NCI-H226 (cell line): Measurements from ENCODE around the gene FUT4.
A peak's percentile ranks its signal among the peaks of the same experiment; 100 is the strongest.
"Not testable (repeated sequence)": the region's sequence is repeated elsewhere in the genome, so short reads cannot be mapped to it uniquely, and the experiment has no call there.

Source experiments
- DNase-seq: peaks from one replicate; pipeline ENCODE4 v3.0.0-alpha.2; 2015

FUT4 gene

DNA sequence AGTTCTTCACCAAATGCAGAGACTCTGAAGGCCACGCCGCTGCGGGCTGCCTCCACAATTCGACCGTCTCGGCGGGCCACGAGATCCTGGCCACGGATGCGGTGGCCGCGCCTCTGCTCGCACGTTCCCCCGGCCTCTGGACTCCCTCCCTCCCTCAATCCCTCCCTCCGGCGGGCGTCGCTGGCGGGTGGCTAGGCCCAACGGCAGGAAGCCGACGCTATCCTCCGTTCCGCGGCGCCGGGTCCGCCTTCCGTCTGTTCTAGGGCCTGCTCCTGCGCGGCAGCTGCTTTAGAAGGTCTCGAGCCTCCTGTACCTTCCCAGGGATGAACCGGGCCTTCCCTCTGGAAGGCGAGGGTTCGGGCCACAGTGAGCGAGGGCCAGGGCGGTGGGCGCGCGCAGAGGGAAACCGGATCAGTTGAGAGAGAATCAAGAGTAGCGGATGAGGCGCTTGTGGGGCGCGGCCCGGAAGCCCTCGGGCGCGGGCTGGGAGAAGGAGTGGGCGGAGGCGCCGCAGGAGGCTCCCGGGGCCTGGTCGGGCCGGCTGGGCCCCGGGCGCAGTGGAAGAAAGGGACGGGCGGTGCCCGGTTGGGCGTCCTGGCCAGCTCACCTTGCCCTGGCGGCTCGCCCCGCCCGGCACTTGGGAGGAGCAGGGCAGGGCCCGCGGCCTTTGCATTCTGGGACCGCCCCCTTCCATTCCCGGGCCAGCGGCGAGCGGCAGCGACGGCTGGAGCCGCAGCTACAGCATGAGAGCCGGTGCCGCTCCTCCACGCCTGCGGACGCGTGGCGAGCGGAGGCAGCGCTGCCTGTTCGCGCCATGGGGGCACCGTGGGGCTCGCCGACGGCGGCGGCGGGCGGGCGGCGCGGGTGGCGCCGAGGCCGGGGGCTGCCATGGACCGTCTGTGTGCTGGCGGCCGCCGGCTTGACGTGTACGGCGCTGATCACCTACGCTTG is at the start of gene FUT4:
TSS of gene FUT4 (plus strand) at position 227 of the 951 bp plus-strand sequence. CDS start at position 440, 213 bp downstream.
- DNase-seq = peak; percentile 85

- no peak for DNase-seq
These were observed 49.5 kb upstream of the FUT4 start for GRCh38 chr11:94494126-94494680.

GRCh38 chr11:94500181-94500580 is 43.5 kb upstream of the FUT4 start:
- no peak for DNase-seq

DNA sequence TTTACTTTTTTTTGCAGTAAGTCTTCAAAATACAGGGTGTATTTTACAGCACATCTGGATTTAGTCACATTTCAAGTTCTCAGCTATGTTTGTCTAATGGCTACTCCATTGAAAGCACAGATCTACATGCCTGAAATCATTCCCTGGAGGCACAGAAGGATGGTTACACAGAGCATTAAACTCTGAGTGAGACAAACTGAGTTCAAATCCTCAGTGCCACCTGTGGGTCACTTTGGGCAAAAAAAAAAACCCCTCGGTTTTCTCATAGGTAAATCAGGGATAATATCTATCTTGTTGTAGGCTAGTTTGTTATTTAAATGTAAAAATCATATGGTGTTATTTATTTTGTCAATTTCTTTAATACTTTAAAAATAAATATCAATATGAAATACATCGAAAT is 42.2 kb upstream of the FUT4 start:
- DNase-seq = no peak

- peak; percentile 28 for DNase-seq
These were observed 38.9 kb upstream of the FUT4 start for GRCh38 chr11:94504689-94505293.

- DNase-seq = not testable (repeated sequence)
These were observed 37.2 kb upstream of the FUT4 start for GRCh38 chr11:94506513-94506912.

- DNase-seq = no peak
These were observed 36.2 kb upstream of the FUT4 start for GRCh38 chr11:94507485-94507884.

GRCh38 chr11:94511932-94512781 is 31.6 kb upstream of the FUT4 start, which contains the start of gene C11orf97:
Gene C11orf97 (plus strand): TSS chr11:94512461. CDS start chr11:94512529, 68 bp downstream.
- DNase-seq = no peak

- DNase-seq = no peak
These were observed 30.6 kb upstream of the FUT4 start for GRCh38 chr11:94513091-94513490.

GRCh38 chr11:94515398-94515797 is 28.3 kb upstream of the FUT4 start:
- no peak for DNase-seq

DNA sequence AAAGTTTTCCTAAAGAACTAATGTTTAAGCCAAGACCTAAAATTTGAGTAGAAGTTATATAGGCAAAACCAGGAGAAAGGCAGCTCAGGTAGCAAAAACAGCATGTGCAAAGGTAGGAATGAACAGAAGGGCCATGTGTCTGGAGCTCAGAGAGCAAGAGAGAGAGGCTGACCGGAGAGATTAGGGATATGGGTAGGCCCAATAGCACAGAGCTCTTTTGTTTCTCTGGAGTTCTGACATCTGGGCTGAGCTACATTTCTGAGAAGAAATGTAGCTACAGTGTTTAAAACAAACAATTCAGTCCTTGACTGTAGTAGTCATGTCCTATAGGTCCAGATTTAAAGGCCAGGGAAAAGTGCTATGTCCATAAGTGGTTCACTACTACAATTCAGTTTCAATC is 27.0 kb upstream of the FUT4 start:
- DNase-seq = no peak

DNA sequence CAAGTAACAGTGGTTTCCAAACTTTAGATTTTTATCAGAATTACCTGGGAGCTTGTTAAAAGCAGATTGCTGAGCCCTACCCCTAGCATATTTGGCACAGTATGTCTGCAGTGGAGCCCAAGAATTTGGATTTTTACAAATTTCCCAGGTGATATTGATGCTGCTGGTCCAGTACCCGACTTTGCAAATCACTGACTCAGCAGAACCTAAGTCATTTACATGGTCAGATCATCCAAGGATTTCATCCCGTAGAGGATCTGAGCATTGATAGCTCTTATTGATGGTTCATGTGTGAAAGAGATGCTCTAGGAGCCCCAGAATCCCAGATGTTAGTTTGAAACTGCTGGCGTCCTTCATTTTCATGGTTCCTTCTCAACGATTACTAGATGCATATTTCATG is 25.4 kb upstream of the FUT4 start:
- no peak for DNase-seq

GRCh38 chr11:94519478-94520084 is 24.1 kb upstream of the FUT4 start:
- no peak for DNase-seq

GRCh38 chr11:94521684-94522083 is 22.0 kb upstream of the FUT4 start:
- no peak for DNase-seq

DNA sequence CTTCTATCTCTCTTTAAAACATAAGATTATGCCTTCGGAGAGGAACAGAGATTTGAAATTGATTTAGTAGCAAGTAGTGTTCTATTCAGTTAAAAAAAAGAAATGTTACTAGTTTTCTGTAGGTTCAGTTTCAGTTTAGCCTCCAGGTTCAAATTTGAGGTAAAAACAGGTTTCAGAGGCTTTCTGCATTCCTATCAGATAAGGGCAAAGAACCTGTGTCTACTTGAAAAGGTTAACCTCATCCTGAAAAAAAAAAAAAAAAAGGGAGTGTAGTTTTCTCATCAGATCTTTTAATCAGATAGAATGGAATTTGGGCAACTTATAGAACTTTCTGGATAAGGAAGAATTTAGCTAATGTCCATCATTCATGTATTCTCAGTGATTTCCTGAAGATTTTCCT is 19.4 kb upstream of the FUT4 start:
- DNase-seq = no peak

GRCh38 chr11:94525546-94526324 is 18.0 kb upstream of the FUT4 start:
- peak; percentile 57 for DNase-seq

DNA sequence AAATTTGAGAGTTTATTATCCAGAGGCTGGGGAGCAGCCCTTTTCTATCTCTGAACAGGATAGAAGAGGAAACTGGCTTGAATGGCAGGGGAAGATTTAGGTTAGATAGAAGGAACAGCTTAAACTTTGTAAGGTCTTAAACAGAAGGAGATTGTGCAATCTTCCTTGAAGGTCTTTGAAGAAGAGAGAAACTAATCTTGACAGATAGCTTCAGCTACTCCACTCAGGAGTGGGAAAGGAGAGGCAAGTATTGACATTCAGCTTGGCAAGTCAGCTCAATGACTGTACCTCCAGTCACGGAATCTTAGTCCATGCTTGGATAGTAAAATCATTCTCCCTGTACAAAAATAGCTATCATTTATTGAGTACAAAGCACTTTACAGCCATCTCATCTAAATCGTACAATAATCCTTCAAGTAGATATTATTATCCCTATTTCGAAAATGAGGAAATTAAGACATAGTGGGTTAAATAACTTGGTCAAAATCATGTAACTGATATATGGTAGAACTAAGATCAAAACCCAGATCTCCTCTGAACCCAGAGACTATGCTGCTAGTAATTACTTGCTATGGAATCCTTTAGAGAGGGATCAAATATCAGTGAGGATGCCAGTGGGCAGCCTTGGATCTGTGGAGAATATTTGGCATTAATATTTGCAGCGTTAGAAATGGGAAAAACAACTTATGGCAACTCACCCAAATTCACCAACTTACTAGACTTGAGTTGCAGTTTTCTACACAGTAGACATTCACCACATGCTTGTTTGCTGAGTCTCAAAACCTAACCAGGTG is 16.9 kb upstream of the FUT4 start:
- no peak for DNase-seq

DNA sequence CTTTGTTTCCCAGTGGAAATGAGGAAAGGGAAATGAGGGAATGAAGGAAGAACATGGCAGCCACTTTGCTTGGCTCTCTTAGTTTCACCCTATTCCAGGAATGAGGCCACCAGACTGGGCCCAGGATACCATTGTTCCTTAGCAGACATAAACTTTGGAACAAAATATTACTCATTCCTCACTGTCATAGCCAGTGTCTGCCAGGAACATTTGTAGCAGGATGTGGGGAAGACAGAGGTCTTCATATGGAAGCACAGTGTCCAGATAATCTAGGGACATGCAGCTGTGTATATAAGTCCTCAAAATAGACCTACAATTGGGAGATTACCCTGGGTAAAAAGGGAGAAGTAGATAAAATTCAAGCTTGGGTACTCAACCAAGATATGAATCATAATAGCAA is 15.2 kb upstream of the FUT4 start:
- no peak for DNase-seq

- no peak for DNase-seq
These were observed 11.5 kb upstream of the FUT4 start for GRCh38 chr11:94532211-94532610.

- no peak for DNase-seq
These were observed 10.5 kb upstream of the FUT4 start for GRCh38 chr11:94533206-94533605.
